Smooth muscle cell (in vitro differentiated cells): Measurements from ENCODE around the gene RBM27. TPM values are rescaled to one million over a fixed set of nuclear protein-coding genes. Genes with fewer than 3 reads are reported as not detected.
"Not testable (repeated sequence)": the region's sequence is repeated elsewhere in the genome, so short reads cannot be mapped to it uniquely, and the experiment has no call there.

Source experiments
- DNase-seq: peaks from one replicate; lab custom pipeline; 2025; ENCODE audit not compliant: unreplicated experiment; lab: John Stamatoyannopoulos, UW
- H2AFZ ChIP-seq: fragments of 200-600 bp; sonication (generic); 2 replicates; pipeline ENCODE4 v1.6.0; 2016; ENCODE audit warnings: antibody characterized with exemption, low read depth, mild to moderate bottlenecking
- H3F3A ChIP-seq: fragments of 200-600 bp; sonication (generic); 2 replicates; pipeline ENCODE4 v1.6.0; 2017; ENCODE audit warnings: antibody characterized with exemption, low read depth
- H3K27ac ChIP-seq: fragments of 200-600 bp; sonication (generic); 2 replicates; pipeline ENCODE4 v1.5.1; 2016; ENCODE audit warnings: low read depth, mild to moderate bottlenecking
- H3K27me3 ChIP-seq: fragments of 200-600 bp; sonication (generic); 2 replicates; pipeline ENCODE4 v1.6.1; 2016; ENCODE audit warnings: low read depth, mild to moderate bottlenecking
- H3K36me3 ChIP-seq: fragments of 200-600 bp; sonication (generic); 2 replicates; pipeline ENCODE4 v1.5.1; 2016; ENCODE audit warnings: low read depth
- H3K4me1 ChIP-seq: fragments of 200-600 bp; sonication (generic); 2 replicates; pipeline ENCODE4 v1.5.1; 2016; ENCODE audit warnings: low read depth
- H3K4me2 ChIP-seq: fragments of 200-600 bp; sonication (generic); 2 replicates; pipeline ENCODE4 v1.6.0; 2016; ENCODE audit warnings: mild to moderate bottlenecking
- H3K4me3 ChIP-seq: fragments of 200-600 bp; sonication (generic); 2 replicates; pipeline ENCODE4 v1.5.1; 2016; ENCODE audit warnings: mild to moderate bottlenecking
- H3K79me2 ChIP-seq: fragments of 200-600 bp; sonication (generic); 2 replicates; pipeline ENCODE4 v1.6.0; 2016; ENCODE audit warnings: low read depth, mild to moderate bottlenecking
- H3K9ac ChIP-seq: fragments of 200-600 bp; sonication (generic); 2 replicates; pipeline ENCODE4 v1.6.0; 2016; ENCODE audit warnings: low read depth
- H3K9me3 ChIP-seq: fragments of 200-600 bp; sonication (generic); replicated peaks from 2 replicates; pipeline ENCODE4 v1.5.1; 2016; ENCODE audit warnings: low read depth
- H4K20me1 ChIP-seq: fragments of 200-600 bp; sonication (generic); 2 replicates; pipeline ENCODE4 v1.6.0; 2016; ENCODE audit warnings: low read depth
- CTCF ChIP-seq: fragments of 200-600 bp; sonication (generic); IDR thresholded peaks from 2 replicates; pipeline ENCODE4 v1.5.1; 2017; ENCODE audit warnings: borderline replicate concordance, mild to moderate bottlenecking, antibody characterized with exemption; ENCODE audit not compliant: insufficient read depth, poor library complexity, severe bottlenecking
- WGBS: methylation state at CpG from one replicate; pipeline ENCODE4 v1.1.7; 2016; ENCODE audit warnings: low lambda C conversion rate; 5-methylcytosine and 5-hydroxymethylcytosine counted together
- polyA plus RNA-seq: library from polyadenylated mRNA; unstranded; fragments of >200 nt; fragmentation: Nextera tagmentation; extraction: Ambion mirVana; gene quantifications from 2 replicates; pipeline ENCODE4 v1.2.1, GENCODE V29; 2016
- total RNA-seq: library from RNA; depleted of rRNA; stranded (reverse); fragments of >200 nt; gene quantifications from 2 replicates; pipeline ENCODE4 v1.2.3, GENCODE V29; 2014

The RBM27 gene
- total and polyA plus RNA-seq, 2 experiments from 2014 or later = 2.5 to 25.6 TPM

- peaks cover 42% of the 10 kb centered on the region for H3K36me3 ChIP-seq
Measured at GRCh38 chr5:146165903-146166302, 37.5 kb upstream of the RBM27 start.

GRCh38 chr5:146169076-146169475, 34.3 kb upstream of the RBM27 start:
- Histone ChIP-seq H4K20me1 (peaks cover 3% of the 10 kb centered on the region), H2AFZ (no peak overlapping the region), H3K27me3 (no peaks in the 10 kb centered on the region), H3K79me2 (peaks cover 24% of the 10 kb centered on the region), H3K4me2 (no peak overlapping the region), H3K27ac (no peak overlapping the region), H3F3A (no peaks in the 10 kb centered on the region), H3K36me3 (peaks cover 28% of the 10 kb centered on the region), H3K4me1 (no peaks in the 10 kb centered on the region), H3K4me3 (no peak overlapping the region), H3K9me3 (no peaks in the 10 kb centered on the region), H3K9ac (no peak overlapping the region)
- no peak for DNase-seq
- TF ChIP-seq CTCF = no peak

More at GRCh38 chr5:146165903-146166302, 37.5 kb upstream of the RBM27 start:
- H3K4me3 ChIP-seq = no peak overlapping the region
- H3K79me2 ChIP-seq = peaks cover 13% of the 10 kb centered on the region
- no peak overlapping the region for H2AFZ ChIP-seq
- no peaks in the 10 kb centered on the region for H3K9me3 ChIP-seq
- no peaks in the 10 kb centered on the region for H3K27me3 ChIP-seq
- H4K20me1 ChIP-seq = no peaks in the 10 kb centered on the region
- H3F3A ChIP-seq = no peaks in the 10 kb centered on the region
- 88% methylated on average over 1 of the region's 1 CpG for WGBS
- TF ChIP-seq CTCF = no peak
- no peak overlapping the region for H3K27ac ChIP-seq
- no peak for DNase-seq
- H3K4me2 ChIP-seq = no peak overlapping the region
- no peaks in the 10 kb centered on the region for H3K4me1 ChIP-seq
- no peak overlapping the region for H3K9ac ChIP-seq

- not testable (repeated sequence) for H3K4me3 ChIP-seq
- WGBS = 98% methylated on average over 8 of the region's 8 CpGs
Measured at GRCh38 chr5:146173049-146173448, 30.4 kb upstream of the RBM27 start.

GRCh38 chr5:146173597-146173996, 29.8 kb upstream of the RBM27 start:
- 98% methylated on average over 3 of the region's 3 CpGs for WGBS

More at GRCh38 chr5:146173049-146173448, 30.4 kb upstream of the RBM27 start:
- H3K9ac ChIP-seq, H3K4me2 ChIP-seq, H3K27me3 ChIP-seq, H3K4me1 ChIP-seq, H4K20me1 ChIP-seq, H3F3A ChIP-seq, H3K9me3 ChIP-seq, H3K27ac ChIP-seq, H2AFZ ChIP-seq, DNase-seq: not testable (repeated sequence)
- H3K36me3 ChIP-seq = peaks cover 21% of the 10 kb centered on the region
- H3K79me2 ChIP-seq = peaks cover 20% of the 10 kb centered on the region

More at GRCh38 chr5:146173597-146173996, 29.8 kb upstream of the RBM27 start:
- H3K4me2 ChIP-seq = no peak overlapping the region
- H3F3A ChIP-seq = no peaks in the 10 kb centered on the region
- peaks cover 3% of the 10 kb centered on the region for H4K20me1 ChIP-seq
- peaks cover 26% of the 10 kb centered on the region for H3K79me2 ChIP-seq
- TF ChIP-seq CTCF = no peak
- no peak for DNase-seq
- no peaks in the 10 kb centered on the region for H3K4me1 ChIP-seq
- H3K27me3 ChIP-seq = no peaks in the 10 kb centered on the region
- H3K36me3 ChIP-seq = peaks cover 17% of the 10 kb centered on the region
- H2AFZ ChIP-seq = no peak overlapping the region
- H3K9me3 ChIP-seq = no peaks in the 10 kb centered on the region
- H3K27ac ChIP-seq = no peak overlapping the region
- no peak overlapping the region for H3K4me3 ChIP-seq
- H3K9ac ChIP-seq = no peak overlapping the region
